Activated B cell treated with CpG ODN at 0.5 μM for 24 hours (primary cell): ENCODE results near the gene LCA5. TPM values are rescaled to one million over a fixed set of nuclear protein-coding genes. Genes with fewer than 3 reads are reported as not detected.

ENCODE experiments used
- ATAC-seq: fragments of 200-7000 bp; cut with Tn5 transposase; one replicate; pipeline ENCODE4 v1.10.0; 2021; ENCODE audit warnings: low read depth, mild to moderate bottlenecking, moderate library complexity
- CTCF ChIA-PET: fragments of 350-600 bp; sonication (Branson Sonifier 250); formaldehyde crosslinking; loops from one replicate; lab custom pipeline; 2021; ENCODE audit warnings: antibody characterized with exemption; lab: Charles Lee
- POLR2A ChIA-PET: fragments of 350-600 bp; sonication (Branson Sonifier 250); formaldehyde crosslinking; loops from one replicate; lab custom pipeline; 2021; ENCODE audit warnings: antibody characterized with exemption; lab: Charles Lee
- DNase-seq: peaks from one replicate; pipeline ENCODE4 v3.0.0; 2022
- H3K27ac Mint-ChIP-seq: one replicate; pipeline ENCODE4 v1.8.0; 2020; ENCODE audit warnings: mixed read lengths
- H3K27me3 Mint-ChIP-seq: one replicate; pipeline ENCODE4 v1.8.0; 2021; ENCODE audit warnings: mixed read lengths
- H3K36me3 Mint-ChIP-seq: one replicate; pipeline ENCODE4 v1.8.0; 2021; ENCODE audit warnings: low read depth, mixed read lengths
- H3K4me1 Mint-ChIP-seq: one replicate; pipeline ENCODE4 v1.8.0; 2021; ENCODE audit warnings: mixed read lengths
- H3K4me3 Mint-ChIP-seq: one replicate; pipeline ENCODE4 v1.8.0; 2020; ENCODE audit warnings: mild to moderate bottlenecking, mixed read lengths
- H3K9me3 Mint-ChIP-seq: one replicate; pipeline ENCODE4 v1.8.0; 2020; ENCODE audit warnings: mixed read lengths
- intact Hi-C: fragments of 100-400 bp; cut with micrococcal nuclease; formaldehyde crosslinking; loops from one replicate; pipeline ENCODE4 v1.15.1; 2024
- total RNA-seq: library from RNA; stranded (reverse); gene quantifications from 2 replicates; pipeline ENCODE4 v1.2.3, GENCODE V29; 2022
- TF ChIP-seq, protein P1 (sequence below): fragments of 200-600 bp; IDR thresholded peaks from one replicate; pipeline ENCODE4 v1.8.0; 2022; ENCODE audit warnings: antibody characterized with exemption, mild to moderate bottlenecking

Gene LCA5
- total RNA-seq, 1 donor from 2014 or later: 0.18 TPM

DNA sequence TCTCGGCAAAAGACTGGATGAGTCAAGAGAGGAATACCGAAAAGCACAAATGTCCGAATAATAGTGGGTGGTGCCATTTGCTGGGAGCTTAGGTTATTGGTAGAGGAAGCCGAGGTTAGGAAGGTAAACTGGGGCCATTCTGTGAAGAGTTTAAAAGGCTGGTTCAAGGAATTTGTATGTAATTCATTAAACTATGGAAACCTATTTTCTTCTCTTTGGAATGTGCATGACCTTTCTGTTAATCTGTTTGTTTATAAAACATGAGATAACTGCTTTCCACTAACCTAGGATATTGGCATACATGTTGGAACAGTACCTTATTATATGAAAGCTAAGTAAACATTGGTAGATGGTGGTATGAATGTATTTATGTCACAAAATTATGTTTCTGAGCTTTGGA, 71.8 kb downstream of the LCA5 start:
- CTCF ChIA-PET: no interaction called here
- TF ChIP-seq, protein P1, sequence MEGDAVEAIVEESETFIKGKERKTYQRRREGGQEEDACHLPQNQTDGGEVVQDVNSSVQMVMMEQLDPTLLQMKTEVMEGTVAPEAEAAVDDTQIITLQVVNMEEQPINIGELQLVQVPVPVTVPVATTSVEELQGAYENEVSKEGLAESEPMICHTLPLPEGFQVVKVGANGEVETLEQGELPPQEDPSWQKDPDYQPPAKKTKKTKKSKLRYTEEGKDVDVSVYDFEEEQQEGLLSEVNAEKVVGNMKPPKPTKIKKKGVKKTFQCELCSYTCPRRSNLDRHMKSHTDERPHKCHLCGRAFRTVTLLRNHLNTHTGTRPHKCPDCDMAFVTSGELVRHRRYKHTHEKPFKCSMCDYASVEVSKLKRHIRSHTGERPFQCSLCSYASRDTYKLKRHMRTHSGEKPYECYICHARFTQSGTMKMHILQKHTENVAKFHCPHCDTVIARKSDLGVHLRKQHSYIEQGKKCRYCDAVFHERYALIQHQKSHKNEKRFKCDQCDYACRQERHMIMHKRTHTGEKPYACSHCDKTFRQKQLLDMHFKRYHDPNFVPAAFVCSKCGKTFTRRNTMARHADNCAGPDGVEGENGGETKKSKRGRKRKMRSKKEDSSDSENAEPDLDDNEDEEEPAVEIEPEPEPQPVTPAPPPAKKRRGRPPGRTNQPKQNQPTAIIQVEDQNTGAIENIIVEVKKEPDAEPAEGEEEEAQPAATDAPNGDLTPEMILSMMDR: no peak
- H3K27me3 Mint-ChIP-seq: peaks cover 2% of the 10 kb centered on the region
- DNase-seq: no peak
- POLR2A ChIA-PET: no interaction called here
- no peak for ATAC-seq
- no peak overlapping the region for H3K4me3 Mint-ChIP-seq
- H3K27ac Mint-ChIP-seq: no peak overlapping the region
- H3K9me3 Mint-ChIP-seq: no peaks in the 10 kb centered on the region
- no peaks in the 10 kb centered on the region for H3K4me1 Mint-ChIP-seq
- intact Hi-C loops: loop anchor here (5.0 kb wide), 1 partner anchor 1998 kb away; no protein-coding TSS in a partner anchor
- H3K36me3 Mint-ChIP-seq: no peaks in the 10 kb centered on the region

DNA sequence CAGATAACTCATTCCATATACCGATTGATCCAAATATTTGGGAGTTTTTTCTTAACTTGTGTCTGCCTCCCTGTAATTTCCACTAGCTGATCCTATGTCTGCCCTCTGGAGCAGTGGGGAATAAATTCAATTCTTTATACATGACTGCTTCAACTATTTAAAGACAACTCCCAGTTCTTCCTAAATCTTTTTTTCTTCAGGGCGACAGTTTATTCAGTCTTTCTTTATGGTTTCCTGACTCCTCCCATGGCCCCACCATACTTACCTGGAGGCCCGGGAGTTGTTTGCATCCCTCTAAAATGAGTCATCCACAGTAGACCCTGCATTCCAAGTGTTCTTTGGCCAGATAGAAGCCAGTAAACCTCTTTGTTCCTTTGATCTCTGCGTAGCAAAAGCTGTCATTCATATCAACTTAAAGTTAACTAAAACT, 73.6 kb downstream of the LCA5 start:
- Mint-ChIP-seq H3K9me3 (no peaks in the 10 kb centered on the region), H3K4me3 (no peak overlapping the region), H3K27ac (no peak overlapping the region), H3K36me3 (no peaks in the 10 kb centered on the region), H3K27me3 (no peaks in the 10 kb centered on the region), H3K4me1 (no peaks in the 10 kb centered on the region)
- DNase-seq (no peak), ATAC-seq (no peak)
- intact Hi-C loops: no loop called here
- TF ChIP-seq, protein P1: no peak
- CTCF ChIA-PET: no interaction called here
- POLR2A ChIA-PET: no interaction called here

DNA sequence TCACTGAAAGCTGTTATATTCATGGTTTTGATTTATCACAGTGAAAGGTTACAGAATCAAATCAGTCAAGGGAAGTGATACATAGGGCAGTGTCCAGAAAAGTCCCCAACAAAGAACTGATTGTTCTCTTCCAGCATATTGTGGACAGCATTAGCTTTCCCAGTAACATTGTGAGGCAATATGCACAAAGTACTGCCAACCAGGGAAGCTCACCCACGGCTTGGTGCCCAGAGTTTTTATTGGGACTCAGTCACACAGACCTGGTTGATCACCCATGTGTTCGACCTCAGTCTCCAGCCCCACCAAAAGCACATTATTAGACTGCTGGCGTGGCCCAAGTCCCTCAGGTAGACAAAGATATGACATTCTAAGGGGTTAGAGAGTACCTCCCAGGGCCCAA, 76.0 kb downstream of the LCA5 start:
- CTCF ChIA-PET: no interaction called here
- no peak overlapping the region for H3K4me3 Mint-ChIP-seq
- no peak overlapping the region for H3K27ac Mint-ChIP-seq
- intact Hi-C loops: no loop called here
- H3K4me1 Mint-ChIP-seq: no peaks in the 10 kb centered on the region
- no peaks in the 10 kb centered on the region for H3K36me3 Mint-ChIP-seq
- H3K9me3 Mint-ChIP-seq: no peaks in the 10 kb centered on the region
- POLR2A ChIA-PET: no interaction called here
- H3K27me3 Mint-ChIP-seq: no peaks in the 10 kb centered on the region
- no peak for DNase-seq
- ATAC-seq: no peak
- TF ChIP-seq, protein P1: no peak

DNA sequence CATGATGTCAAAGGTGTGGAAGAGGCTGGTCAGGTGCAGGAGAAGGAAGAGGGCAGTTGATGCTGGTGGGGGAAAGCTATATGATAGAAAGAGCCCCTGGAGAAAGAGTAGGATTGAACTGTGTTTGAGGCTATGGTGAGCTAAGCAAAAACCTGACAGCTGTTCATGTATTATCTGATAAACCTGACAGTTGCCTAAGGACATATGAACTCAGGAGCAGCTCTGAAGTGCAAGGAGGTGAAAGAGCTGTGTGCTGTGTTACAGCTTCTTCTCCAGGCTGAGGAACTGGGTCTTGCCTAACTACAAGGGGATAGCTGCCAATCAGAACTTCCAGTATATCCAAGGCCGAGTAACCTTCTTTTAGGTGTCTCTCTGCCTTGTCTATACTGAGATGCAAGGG, 81.8 kb downstream of the LCA5 start:
- intact Hi-C loops: no loop called here
- Mint-ChIP-seq H3K4me3 (no peak overlapping the region), H3K27ac (no peak overlapping the region), H3K36me3 (no peaks in the 10 kb centered on the region), H3K9me3 (no peaks in the 10 kb centered on the region), H3K4me1 (no peaks in the 10 kb centered on the region), H3K27me3 (no peaks in the 10 kb centered on the region)
- ATAC-seq (no peak), DNase-seq (no peak)
- CTCF ChIA-PET: no interaction called here
- POLR2A ChIA-PET: no interaction called here
- TF ChIP-seq, protein P1: no peak

DNA sequence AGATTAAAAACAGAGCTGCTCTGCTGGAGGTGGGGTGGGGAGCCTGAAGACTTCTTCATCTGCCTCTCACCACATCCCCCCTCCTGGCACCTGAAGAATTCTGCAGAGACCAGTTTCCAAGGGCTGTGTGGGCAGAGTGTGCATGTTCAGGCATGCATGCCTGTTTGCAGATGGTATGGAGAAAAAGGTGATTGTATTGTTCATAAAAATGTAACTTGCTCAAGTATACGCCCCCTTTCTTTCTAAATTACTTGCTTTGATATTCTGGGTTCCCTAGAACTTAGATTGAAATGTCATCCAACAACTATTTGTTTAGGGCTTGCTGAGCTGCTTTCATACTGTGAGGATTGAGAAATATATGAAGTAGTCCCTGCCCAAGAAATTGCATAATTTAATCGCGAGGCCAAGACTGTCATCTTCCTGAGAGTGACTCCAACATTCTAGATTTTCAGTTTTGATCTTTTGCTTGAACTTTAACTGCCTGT, 83.6 kb downstream of the LCA5 start:
- CTCF ChIA-PET: no interaction called here
- no peaks in the 10 kb centered on the region for H3K36me3 Mint-ChIP-seq
- no peaks in the 10 kb centered on the region for H3K27me3 Mint-ChIP-seq
- no peak overlapping the region for H3K4me3 Mint-ChIP-seq
- TF ChIP-seq, protein P1: no peak
- H3K9me3 Mint-ChIP-seq: no peaks in the 10 kb centered on the region
- no peaks in the 10 kb centered on the region for H3K4me1 Mint-ChIP-seq
- intact Hi-C loops: no loop called here
- DNase-seq (no peak), ATAC-seq (no peak)
- H3K27ac Mint-ChIP-seq: no peak overlapping the region
- POLR2A ChIA-PET: no interaction called here
